SKM-1 treated with dmso at 0.1 percent for 144 hours (cell line): ENCODE results near the gene ACYP2.
"Not testable (repeated sequence)": the region's sequence is repeated elsewhere in the genome, so short reads cannot be mapped to it uniquely, and the experiment has no call there.

Experiments
- DNase-seq: peaks from one replicate; lab custom pipeline; 2025; ENCODE audit not compliant: unreplicated experiment; lab: John Stamatoyannopoulos, UW

ACYP2 gene

GRCh38 chr2:54262015-54262765, 146.8 kb downstream of the ACYP2 start:
- DNase-seq, result no peak

- not testable (repeated sequence) for DNase-seq
Measured at GRCh38 chr2:54265081-54265480, 149.7 kb downstream of the ACYP2 start.

- DNase-seq, result no peak
Measured at GRCh38 chr2:54267577-54267976, 152.2 kb downstream of the ACYP2 start.

GRCh38 chr2:54271189-54271588, 155.8 kb downstream of the ACYP2 start:
- DNase-seq, result no peak

GRCh38 chr2:54271843-54272627, 156.6 kb downstream of the ACYP2 start:
- peak; percentile 38 for DNase-seq

- no peak for DNase-seq
Measured at GRCh38 chr2:54274781-54275242, 159.4 kb downstream of the ACYP2 start.

GRCh38 chr2:54275541-54275940, 160.1 kb downstream of the ACYP2 start:
- DNase-seq, result no peak

- DNase-seq, result no peak
Measured at GRCh38 chr2:54279385-54279784, 164.0 kb downstream of the ACYP2 start.

GRCh38 chr2:54284826-54285225, 169.4 kb downstream of the ACYP2 start:
- no peak for DNase-seq

GRCh38 chr2:54285451-54285850, 170.0 kb downstream of the ACYP2 start:
- DNase-seq, result no peak

GRCh38 chr2:54287532-54287931, 172.1 kb downstream of the ACYP2 start:
- no peak for DNase-seq

GRCh38 chr2:54289917-54290316, 174.5 kb downstream of the ACYP2 start:
- DNase-seq, result no peak

- no peak for DNase-seq
Measured at GRCh38 chr2:54290356-54291025, 175.1 kb downstream of the ACYP2 start.

GRCh38 chr2:54294665-54295064, 179.2 kb downstream of the ACYP2 start:
- DNase-seq, result not testable (repeated sequence)

GRCh38 chr2:54295911-54296310, 180.5 kb downstream of the ACYP2 start:
- DNase-seq, result no peak

GRCh38 chr2:54298514-54298913, 183.1 kb downstream of the ACYP2 start:
- no peak for DNase-seq

- no peak for DNase-seq
Measured at GRCh38 chr2:54303631-54304030, 188.2 kb downstream of the ACYP2 start.

- no peak for DNase-seq
Measured at GRCh38 chr2:54306556-54306955, 191.1 kb downstream of the ACYP2 start.

GRCh38 chr2:54308186-54308585, 192.8 kb downstream of the ACYP2 start:
- DNase-seq, result no peak

GRCh38 chr2:54308782-54309181, 193.4 kb downstream of the ACYP2 start:
- no peak for DNase-seq

- no peak for DNase-seq
Measured at GRCh38 chr2:54310311-54310710, 194.9 kb downstream of the ACYP2 start.

- no peak for DNase-seq
Measured at GRCh38 chr2:54310961-54311360, 195.5 kb downstream of the ACYP2 start.
